Ectodermal cell (in vitro differentiated cells): ENCODE measurements around the gene CD300A.

ENCODE experiments used
- H3K27ac ChIP-seq: 2 replicates; pipeline ENCODE4 v1.7.0; 2013; ENCODE audit warnings: mild to moderate bottlenecking, low read depth, low read length; ENCODE audit not compliant: insufficient read depth, poor library complexity, severe bottlenecking
- H3K27me3 ChIP-seq: 2 replicates; pipeline ENCODE4 v1.7.0; 2013; ENCODE audit warnings: mild to moderate bottlenecking, low read length; ENCODE audit not compliant: insufficient read depth, control insufficient read depth, poor library complexity, severe bottlenecking
- H3K36me3 ChIP-seq: one replicate; pipeline ENCODE4 v1.7.0; 2013; ENCODE audit warnings: low read length; ENCODE audit not compliant: control insufficient read depth, insufficient read depth
- H3K4me1 ChIP-seq: one replicate; pipeline ENCODE4 v1.7.0; 2013; ENCODE audit warnings: low read length; ENCODE audit not compliant: control insufficient read depth, insufficient read depth
- H3K4me3 ChIP-seq: 2 replicates; pipeline ENCODE4 v1.7.0; 2013; ENCODE audit warnings: low read depth, low read length, control low read depth; ENCODE audit not compliant: insufficient read depth
- H3K9me3 ChIP-seq: 2 replicates; pipeline ENCODE4 v1.7.0; 2013; ENCODE audit warnings: mild to moderate bottlenecking, low read length, moderate library complexity; ENCODE audit not compliant: control insufficient read depth
- WGBS, 2 experiments: methylation state at CpG; one replicate each; pipeline ENCODE4 v1.1.7; 2013; ENCODE audit warnings: missing lambda C conversion rate in 2 of 2; 5-methylcytosine and 5-hydroxymethylcytosine counted together

CD300A gene

DNA sequence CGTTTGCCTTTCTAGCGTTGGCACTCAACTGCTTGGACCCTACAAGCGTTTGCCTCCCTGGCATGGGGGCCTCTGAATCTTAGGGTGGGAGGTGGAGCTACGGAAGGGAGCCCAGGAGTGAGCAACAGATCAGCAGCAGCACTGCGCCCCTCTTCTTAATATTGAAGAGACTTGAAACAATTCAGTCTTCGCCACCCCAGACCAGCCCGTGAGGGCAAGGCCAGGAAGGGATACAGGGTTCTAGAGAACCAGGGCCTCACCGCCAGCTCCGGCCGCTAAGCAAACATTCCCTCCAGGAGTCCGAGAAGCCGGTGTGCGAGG lies 36.1 kb upstream of the CD300A start:
- Histone ChIP-seq H3K9me3 (no peaks in the 10 kb centered on the region), H3K27me3 (peaks cover 44% of the 10 kb centered on the region)
- WGBS, 2 experiments = 4 to 5% methylated on average over 13 of the region's 13 CpGs

DNA sequence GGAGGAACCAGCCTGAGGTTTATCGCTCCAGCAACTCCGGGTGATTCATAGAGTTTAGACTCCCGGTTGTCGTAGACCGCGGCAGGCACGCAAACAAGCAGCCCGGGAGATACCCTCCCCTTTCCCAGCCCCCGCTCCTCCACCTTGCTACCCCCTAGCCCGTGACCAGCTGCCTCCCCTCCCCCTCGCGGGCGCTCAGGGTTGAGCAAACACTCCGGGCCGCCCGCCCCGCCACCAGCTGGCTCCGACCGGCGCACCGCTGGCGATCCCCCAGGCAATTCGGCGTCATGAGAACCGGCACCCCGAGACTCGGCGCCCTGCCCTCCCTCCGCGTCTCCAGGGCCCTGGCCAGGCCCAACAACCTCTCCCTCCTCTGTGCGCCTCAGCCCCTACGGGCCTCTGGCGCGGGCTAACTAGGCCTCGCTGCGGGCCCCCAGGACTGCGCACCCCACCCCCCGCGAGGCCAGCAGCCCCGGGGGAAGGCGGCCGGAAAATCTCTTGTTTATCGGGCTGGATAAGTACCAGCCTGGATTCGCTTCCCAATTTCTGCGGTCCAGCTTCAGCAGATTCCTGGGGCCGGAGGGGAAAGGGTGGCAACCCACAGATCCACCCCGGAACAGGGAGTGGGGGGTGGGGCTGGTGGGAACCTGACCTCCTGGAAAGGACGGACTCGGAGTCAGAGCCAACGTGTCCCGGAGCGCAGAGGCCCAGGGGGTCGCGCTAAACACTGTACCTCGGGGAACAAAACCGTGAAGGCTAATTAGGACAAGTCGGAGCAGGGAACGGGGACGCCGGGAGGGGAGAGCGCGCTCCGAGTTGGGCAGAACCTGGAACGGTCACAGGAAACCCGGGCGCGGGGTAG lies 35.5 kb upstream of the CD300A start:
- peaks cover 37% of the 10 kb centered on the region for H3K4me1 ChIP-seq

More for the DNA sequence above, 36.1 kb upstream of the CD300A start:
- peaks cover 37% of the 10 kb centered on the region for H3K4me1 ChIP-seq
- no peak overlapping the region for H3K27ac ChIP-seq
- peak overlapping the region; percentile 64 for H3K4me3 ChIP-seq
- H3K36me3 ChIP-seq = no peaks in the 10 kb centered on the region

DNA sequence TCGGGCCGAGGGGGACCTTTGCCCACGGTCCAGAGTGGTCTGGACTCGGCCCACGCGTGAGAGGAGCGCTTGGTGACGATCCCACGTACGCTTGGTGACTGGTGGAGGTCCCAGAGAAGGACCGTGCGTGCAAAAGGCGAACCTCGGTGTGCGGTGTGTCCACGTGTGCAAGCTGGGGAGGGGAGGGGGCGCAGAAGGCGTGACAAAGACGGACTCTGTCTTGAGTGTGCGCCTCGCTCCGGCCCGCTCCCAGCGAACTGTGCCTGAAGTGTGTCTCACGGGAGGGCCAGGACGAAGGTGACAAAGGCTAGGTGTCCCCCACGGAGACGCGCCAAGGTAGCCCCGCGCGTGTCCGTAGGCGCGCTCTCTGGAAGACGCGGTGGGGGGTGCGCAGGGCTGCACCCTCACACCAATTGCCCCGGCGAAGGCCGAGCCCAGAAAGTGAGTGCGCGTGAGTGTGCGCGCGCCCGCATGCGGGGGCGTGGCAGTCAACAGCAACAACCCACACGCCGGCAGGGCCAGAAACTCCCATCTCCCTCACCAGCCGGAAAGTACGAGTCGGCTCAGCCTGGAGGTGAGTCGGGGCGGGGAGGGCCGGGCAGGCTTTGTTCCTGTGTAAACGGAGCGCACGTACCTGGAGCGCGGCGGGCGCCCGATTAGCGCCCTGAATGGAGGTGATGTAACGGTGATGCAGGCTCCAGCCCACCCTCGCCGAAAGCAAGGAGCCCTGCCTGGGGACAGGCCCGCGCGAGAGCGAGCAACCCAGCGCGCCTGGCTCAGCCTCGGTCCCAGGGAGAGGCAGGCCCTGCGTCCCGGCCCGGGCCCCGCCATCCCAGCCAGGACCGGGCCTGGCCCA lies 34.6 kb upstream of the CD300A start, which contains the start of gene GPRC5C:
TSS of gene GPRC5C (plus strand) at position 521 of the 856 bp plus-strand sequence. CDS start 7,689 bp downstream, outside the sequence.
- 0% methylated on average over 81 of the region's 81 CpGs for WGBS, 2 experiments
- H3K27me3 ChIP-seq = peaks cover 44% of the 10 kb centered on the region
- H3K4me1 ChIP-seq = peaks cover 37% of the 10 kb centered on the region
- no peak within 1 kb of the TSS for H3K27ac ChIP-seq
- no peaks in the 10 kb centered on the region for H3K9me3 ChIP-seq
- H3K4me3 ChIP-seq = peak within 1 kb of the TSS; percentile 64
- H3K36me3 ChIP-seq = no peaks in the 10 kb centered on the region

More for the DNA sequence above, 35.5 kb upstream of the CD300A start:
- no peak overlapping the region for H3K27ac ChIP-seq
- 0 to 1% methylated on average over 67 of the region's 67 CpGs for WGBS, 2 experiments
- no peaks in the 10 kb centered on the region for H3K9me3 ChIP-seq
- H3K36me3 ChIP-seq = no peaks in the 10 kb centered on the region
- H3K4me3 ChIP-seq = peak overlapping the region; percentile 64
- H3K27me3 ChIP-seq = peaks cover 44% of the 10 kb centered on the region

DNA sequence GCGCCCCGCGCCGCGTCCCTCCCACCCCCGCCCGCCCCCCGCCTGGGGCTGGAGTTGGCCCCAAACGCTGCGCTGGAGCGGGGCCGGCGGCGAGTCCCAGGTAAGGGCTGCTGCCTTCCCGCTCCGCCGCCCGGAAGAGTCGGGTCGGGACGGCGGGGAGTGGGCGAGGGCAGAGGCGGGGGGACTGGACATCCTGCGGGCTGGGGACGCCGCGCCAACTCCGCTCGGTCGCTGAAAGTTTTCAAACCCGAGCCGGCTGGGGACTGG lies 34.1 kb upstream of the CD300A start:
- peaks cover 36% of the 10 kb centered on the region for H3K4me1 ChIP-seq
- no peaks in the 10 kb centered on the region for H3K9me3 ChIP-seq
- no peaks in the 10 kb centered on the region for H3K36me3 ChIP-seq
- H3K4me3 ChIP-seq = peak overlapping the region; percentile 64
- peaks cover 44% of the 10 kb centered on the region for H3K27me3 ChIP-seq
- 0 to 1% methylated on average over 33 of the region's 33 CpGs for WGBS, 2 experiments
- no peak overlapping the region for H3K27ac ChIP-seq

DNA sequence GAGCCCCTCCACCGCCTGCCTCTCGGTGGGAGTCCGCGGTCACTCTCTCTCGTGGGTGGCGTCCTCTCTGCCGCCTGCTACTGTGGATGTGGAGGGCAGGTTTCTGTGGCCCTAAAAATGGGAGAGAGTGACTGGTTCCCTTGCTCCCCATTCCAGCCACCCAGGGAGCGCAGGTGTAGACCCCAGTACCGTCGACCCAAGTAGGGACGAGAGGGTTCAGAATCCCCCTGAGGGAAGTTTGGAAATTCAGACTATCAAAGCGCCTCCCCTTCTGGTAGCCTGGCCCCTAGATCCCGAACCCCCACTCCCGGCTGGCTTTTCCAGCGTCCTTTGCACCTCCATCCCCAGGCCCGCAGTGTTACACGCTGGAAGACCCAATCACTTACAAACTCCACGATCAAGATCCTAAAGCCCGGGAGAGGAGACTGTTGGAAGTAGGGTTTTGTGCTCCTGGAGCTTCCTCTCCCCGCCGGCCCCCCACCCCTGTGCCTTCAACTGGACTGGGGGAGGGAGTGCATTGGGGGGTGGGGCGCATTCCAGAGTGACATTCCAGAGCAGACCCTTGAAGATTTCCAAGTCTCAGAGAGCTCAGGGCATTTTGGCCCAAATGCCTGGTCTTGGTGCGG lies 33.6 kb upstream of the CD300A start:
- Histone ChIP-seq H3K4me1 (peaks cover 31% of the 10 kb centered on the region), H3K27me3 (peaks cover 44% of the 10 kb centered on the region), H3K4me3 (peak overlapping the region; percentile 64), H3K9me3 (no peaks in the 10 kb centered on the region), H3K36me3 (no peaks in the 10 kb centered on the region), H3K27ac (no peak overlapping the region)
- 1 to 4% methylated on average over 19 to 23 of the region's 23 CpGs for WGBS, 2 experiments

DNA sequence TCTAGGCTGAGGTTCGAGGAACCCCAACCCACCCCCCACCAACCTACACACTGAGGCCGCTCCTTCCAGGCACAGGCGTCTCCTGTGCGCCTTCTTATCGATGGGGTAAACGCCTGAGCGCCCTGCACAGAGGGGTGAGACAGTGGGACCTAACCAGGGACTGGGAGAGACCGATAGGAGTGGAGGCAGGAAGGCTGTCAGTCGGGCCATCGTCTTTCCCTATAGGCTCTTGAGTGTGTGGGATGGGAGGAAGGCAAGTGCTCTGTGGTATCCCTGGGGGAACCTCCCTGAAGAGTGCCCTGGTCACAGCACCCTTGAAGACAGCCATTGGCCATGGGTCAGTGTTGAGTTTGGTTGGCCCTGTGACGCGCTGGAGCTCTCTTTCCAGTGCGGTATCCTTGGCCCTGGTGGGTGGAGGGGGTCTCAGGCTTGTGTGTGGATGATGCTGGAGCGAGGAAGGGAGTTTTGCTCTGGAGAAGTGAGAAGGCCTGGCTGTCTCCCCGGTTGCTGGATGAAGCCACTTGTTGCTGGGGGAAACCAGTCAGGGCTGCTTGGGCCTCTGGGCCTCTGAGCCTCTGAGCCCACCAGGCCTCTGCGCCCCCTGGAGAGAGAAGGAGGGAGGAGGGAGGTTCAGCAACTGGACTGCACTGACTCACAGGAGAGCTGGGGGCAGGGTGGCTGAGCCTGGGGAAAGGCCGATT lies 32.9 kb upstream of the CD300A start:
- Histone ChIP-seq H3K9me3 (no peaks in the 10 kb centered on the region), H3K27me3 (peaks cover 44% of the 10 kb centered on the region), H3K27ac (no peak overlapping the region), H3K4me3 (peak overlapping the region; percentile 64), H3K36me3 (no peaks in the 10 kb centered on the region), H3K4me1 (peaks cover 31% of the 10 kb centered on the region)
- WGBS, 2 experiments = 27 to 29% methylated on average over 16 to 17 of the region's 17 CpGs

DNA sequence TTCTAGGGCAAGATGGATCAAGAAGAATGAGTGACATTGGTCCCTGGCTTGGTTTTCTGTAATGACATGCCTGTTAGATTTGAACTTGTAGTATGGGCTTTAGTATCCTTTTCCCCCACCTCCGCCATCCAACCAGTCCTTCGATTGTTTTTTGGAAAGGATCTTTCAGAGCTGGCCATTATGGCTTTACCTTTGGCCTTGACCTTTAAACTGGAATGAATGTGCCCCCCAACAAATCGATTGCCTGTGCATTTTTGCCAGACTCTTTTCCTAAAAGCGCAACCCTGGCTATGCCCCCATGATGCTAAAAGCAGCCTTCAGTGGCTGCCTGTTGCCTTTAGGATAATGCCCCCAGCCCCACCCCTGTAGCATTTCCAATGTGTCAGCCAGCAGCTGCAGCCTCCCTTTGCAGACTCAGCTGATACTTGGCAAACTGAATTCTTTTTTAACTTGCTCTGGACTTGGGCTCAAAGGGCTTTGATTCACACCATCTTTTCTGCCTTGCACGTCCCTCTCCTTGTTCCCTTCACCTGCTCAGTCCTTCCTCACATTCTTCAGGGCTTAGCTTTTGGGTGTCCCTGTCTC lies 30.6 kb upstream of the CD300A start:
- H3K27ac ChIP-seq = no peak overlapping the region
- H3K36me3 ChIP-seq = no peaks in the 10 kb centered on the region
- H3K27me3 ChIP-seq = peaks cover 28% of the 10 kb centered on the region
- peaks cover 18% of the 10 kb centered on the region for H3K4me1 ChIP-seq
- H3K9me3 ChIP-seq = no peaks in the 10 kb centered on the region
- 88 to 89% methylated on average over 5 of the region's 5 CpGs for WGBS, 2 experiments
- H3K4me3 ChIP-seq = no peak overlapping the region

DNA sequence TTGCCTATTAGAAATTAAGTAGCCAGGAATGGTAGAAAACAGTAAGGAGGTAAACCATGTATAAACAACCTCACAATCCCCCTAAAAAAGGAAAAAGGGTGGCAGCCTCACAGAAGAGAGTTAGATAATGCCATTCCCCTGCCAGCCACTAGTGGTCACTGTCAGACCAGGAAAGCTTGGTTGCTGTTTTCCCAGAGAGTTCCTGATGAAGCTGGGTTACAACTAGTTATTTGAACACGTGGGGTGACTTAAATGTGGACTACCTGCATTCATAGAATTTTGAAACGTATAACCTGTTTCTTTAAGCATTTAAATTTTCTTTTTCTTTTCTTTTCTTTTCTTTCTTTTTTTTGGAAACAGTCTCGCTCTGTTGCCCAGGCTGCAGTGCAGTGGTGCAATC lies 28.7 kb upstream of the CD300A start:
- Histone ChIP-seq H3K27me3 (peaks cover 10% of the 10 kb centered on the region), H3K4me1 (peaks cover 13% of the 10 kb centered on the region), H3K9me3 (no peaks in the 10 kb centered on the region), H3K4me3 (no peak overlapping the region), H3K36me3 (no peaks in the 10 kb centered on the region), H3K27ac (no peak overlapping the region)
- 68 to 71% methylated on average over 3 of the region's 3 CpGs for WGBS, 2 experiments

DNA sequence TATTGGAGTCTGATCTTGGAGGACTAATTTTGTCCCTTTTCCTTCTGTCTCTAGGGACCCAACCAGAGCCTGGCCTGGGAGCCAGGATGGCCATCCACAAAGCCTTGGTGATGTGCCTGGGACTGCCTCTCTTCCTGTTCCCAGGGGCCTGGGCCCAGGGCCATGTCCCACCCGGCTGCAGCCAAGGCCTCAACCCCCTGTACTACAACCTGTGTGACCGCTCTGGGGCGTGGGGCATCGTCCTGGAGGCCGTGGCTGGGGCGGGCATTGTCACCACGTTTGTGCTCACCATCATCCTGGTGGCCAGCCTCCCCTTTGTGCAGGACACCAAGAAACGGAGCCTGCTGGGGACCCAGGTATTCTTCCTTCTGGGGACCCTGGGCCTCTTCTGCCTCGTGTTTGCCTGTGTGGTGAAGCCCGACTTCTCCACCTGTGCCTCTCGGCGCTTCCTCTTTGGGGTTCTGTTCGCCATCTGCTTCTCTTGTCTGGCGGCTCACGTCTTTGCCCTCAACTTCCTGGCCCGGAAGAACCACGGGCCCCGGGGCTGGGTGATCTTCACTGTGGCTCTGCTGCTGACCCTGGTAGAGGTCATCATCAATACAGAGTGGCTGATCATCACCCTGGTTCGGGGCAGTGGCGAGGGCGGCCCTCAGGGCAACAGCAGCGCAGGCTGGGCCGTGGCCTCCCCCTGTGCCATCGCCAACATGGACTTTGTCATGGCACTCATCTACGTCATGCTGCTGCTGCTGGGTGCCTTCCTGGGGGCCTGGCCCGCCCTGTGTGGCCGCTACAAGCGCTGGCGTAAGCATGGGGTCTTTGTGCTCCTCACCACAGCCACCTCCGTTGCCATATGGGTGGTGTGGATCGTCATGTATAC lies 26.5 kb upstream of the CD300A start:
- no peaks in the 10 kb centered on the region for H3K27me3 ChIP-seq
- no peak overlapping the region for H3K4me3 ChIP-seq
- no peak overlapping the region for H3K27ac ChIP-seq
- H3K4me1 ChIP-seq = peaks cover 21% of the 10 kb centered on the region
- no peaks in the 10 kb centered on the region for H3K36me3 ChIP-seq
- H3K9me3 ChIP-seq = no peaks in the 10 kb centered on the region
- 94 to 95% methylated on average over 31 of the region's 31 CpGs for WGBS, 2 experiments
